A549 (cell line): ENCODE results near the gene GREB1. TPM values are rescaled to one million over a fixed set of nuclear protein-coding genes. Genes with fewer than 3 reads are reported as not detected.

Experiments used
- ATAC-seq, 2 experiments: fragments of 200-7000 bp in 1 of 2; fragments of >200 bp in 1 of 2; cut with Nextera tagmentation in 1 of 2; cut with Tn5 transposase in 1 of 2; 3 replicates each; pipeline versions ENCODE4 v1.8.0 to v1.9.1; 2018 to 2020; ENCODE audit warnings: mild to moderate bottlenecking in 1 of 2, moderate library complexity in 1 of 2
- CTCF ChIA-PET: fragments of 300-600 bp; sonication (Branson Sonifier 250); formaldehyde crosslinking; extraction: SDS; loops from one replicate; lab custom pipeline; 2021; ENCODE audit warnings: antibody characterized with exemption, inconsistent platforms; lab: Yijun Ruan, JAX
- POLR2A ChIA-PET: fragments of 350-600 bp; formaldehyde crosslinking; extraction: SDS; loops from one replicate; lab custom pipeline; 2021; ENCODE audit warnings: antibody characterized with exemption, inconsistent platforms; lab: Yijun Ruan, JAX
- DNase-seq, 2 experiments: peaks; one replicate each; pipeline versions ENCODE4 v3.0.0 to v3.0.0-alpha.2; 2011 to 2016; ENCODE audit warnings: low read depth in 1 of 2, low spot score in 1 of 2
- FAIRE-seq: peaks from 2 replicates; lab custom pipeline; 2011; peaks lifted over from hg19 to GRCh38; lab: Jason Lieb, UNC
- H3K27ac ChIP-seq, 2 experiments: fragments of >200 bp; sonication (Bioruptor Twin); formaldehyde crosslinking; 3 replicates each; pipeline ENCODE4 v1.5.1; 2016 to 2017
- H3K4me1 ChIP-seq: fragments of >200 bp; sonication (Bioruptor Twin); formaldehyde crosslinking; 3 replicates; pipeline ENCODE4 v1.6.1; 2016
- H3K4me2 ChIP-seq: fragments of >200 bp; sonication (Bioruptor Twin); formaldehyde crosslinking; 3 replicates; pipeline ENCODE4 v1.6.1; 2016
- H3K4me3 ChIP-seq: fragments of >200 bp; sonication (Bioruptor Twin); formaldehyde crosslinking; 3 replicates; pipeline ENCODE4 v1.5.1; 2016
- H3K9me3 ChIP-seq: fragments of >200 bp; sonication (Bioruptor Twin); formaldehyde crosslinking; 3 replicates; pipeline ENCODE4 v1.6.1; 2016
- BHLHE40 ChIP-seq: IDR thresholded peaks from 2 replicates; pipeline ENCODE4 v1.6.1; 2012; ENCODE audit warnings: low read depth, low read length, inconsistent platforms
- CBX2 ChIP-seq: fragments of 200-600 bp; sonication (generic); IDR thresholded peaks from 2 replicates; pipeline ENCODE4 v1.6.1; 2016; ENCODE audit warnings: low read depth, mild to moderate bottlenecking, borderline replicate concordance
- CHD4 ChIP-seq: fragments of 200-600 bp; sonication (generic); IDR thresholded peaks from 2 replicates; pipeline ENCODE4 v1.6.1; 2016; ENCODE audit warnings: antibody characterized with exemption, mild to moderate bottlenecking, borderline replicate concordance
- EHF ChIP-seq: fragments of 250-450 bp; sonication (Bioruptor Pico); IDR thresholded peaks from 2 replicates; pipeline ENCODE4 v1.5.0; 2020; ENCODE audit warnings: mild to moderate bottlenecking
- ESRRA ChIP-seq: fragments of 150-350 bp; IDR thresholded peaks from 2 replicates; pipeline ENCODE4 v1.6.1; 2014; ENCODE audit warnings: mild to moderate bottlenecking, low read length, borderline replicate concordance
- FOSL2 ChIP-seq, 2 experiments: fragments of 450-650 bp in 1 of 2; fragments of >200 bp in 1 of 2; sonication (Bioruptor Twin) in 1 of 2; formaldehyde crosslinking; IDR thresholded peaks; 2 replicates each; pipeline versions ENCODE4 v1.5.0 to v1.6.1; 2016 to 2020; ENCODE audit warnings: mild to moderate bottlenecking in 1 of 2, moderate library complexity in 1 of 2
- FOXS1 ChIP-seq: fragments of 250-450 bp; sonication (Bioruptor Pico); IDR thresholded peaks from 2 replicates; pipeline ENCODE4 v1.5.0; 2020; ENCODE audit warnings: mild to moderate bottlenecking, moderate library complexity
- HDAC2 ChIP-seq: fragments of 200-600 bp; sonication (generic); IDR thresholded peaks from 2 replicates; pipeline ENCODE4 v1.6.1; 2016
- HOXB13 ChIP-seq: fragments of 250-450 bp; sonication (Bioruptor Pico); IDR thresholded peaks from 2 replicates; pipeline ENCODE4 v1.5.0; 2020; ENCODE audit warnings: low read depth, mild to moderate bottlenecking, moderate library complexity
- JUN ChIP-seq, 2 experiments: fragments of >200 bp; sonication (Bioruptor Twin); formaldehyde crosslinking; IDR thresholded peaks; 2 replicates in 1 of 2; 3 replicates in 1 of 2; pipeline ENCODE4 v1.6.1; 2016 to 2017
- MAFK ChIP-seq: fragments of 450-650 bp; IDR thresholded peaks from 2 replicates; pipeline ENCODE4 v1.6.1; 2014; ENCODE audit not compliant: partially characterized antibody
- MAZ ChIP-seq: fragments of 150-350 bp; IDR thresholded peaks from 2 replicates; pipeline ENCODE4 v1.6.1; 2014; ENCODE audit warnings: antibody characterized with exemption, low read depth, low read length, borderline replicate concordance
- NPAS2 ChIP-seq: fragments of 250-450 bp; sonication (Bioruptor Pico); IDR thresholded peaks from 2 replicates; pipeline ENCODE4 v1.8.0; 2022; ENCODE audit warnings: mild to moderate bottlenecking, moderate library complexity, borderline replicate concordance
- NR3C1 ChIP-seq: fragments of >200 bp; sonication (Bioruptor Twin); formaldehyde crosslinking; IDR thresholded peaks from 3 replicates; pipeline ENCODE4 v1.6.1; 2017
- RCOR1 ChIP-seq: fragments of 150-350 bp; IDR thresholded peaks from 2 replicates; pipeline ENCODE4 v1.6.1; 2014; ENCODE audit warnings: antibody characterized with exemption, low read length, low read depth
- RFX5 ChIP-seq: fragments of 450-650 bp; IDR thresholded peaks from 2 replicates; pipeline ENCODE4 v1.7.1; 2014; ENCODE audit warnings: antibody characterized with exemption, mild to moderate bottlenecking, moderate library complexity
- SREBF2 ChIP-seq: fragments of 450-650 bp; IDR thresholded peaks from 2 replicates; pipeline ENCODE4 v1.6.1; 2014; ENCODE audit warnings: mild to moderate bottlenecking, moderate library complexity
- TFCP2L1 ChIP-seq: fragments of 250-450 bp; sonication (Bioruptor Pico); IDR thresholded peaks from 2 replicates; pipeline ENCODE4 v1.5.0; 2021; ENCODE audit warnings: mild to moderate bottlenecking
- ZNF302 ChIP-seq: fragments of 250-450 bp; sonication (Bioruptor Pico); IDR thresholded peaks from 2 replicates; pipeline ENCODE4 v1.9.0; 2021; ENCODE audit warnings: inconsistent platforms, mild to moderate bottlenecking, moderate library complexity
- WGBS: methylation state at CpG from one replicate; pipeline ENCODE4 v1.1.6; 2017; ENCODE audit errors: missing lambda C conversion rate; 5-methylcytosine and 5-hydroxymethylcytosine counted together
- polyA plus RNA-seq, 4 experiments: library from polyadenylated mRNA; depleted of rRNA in 3 of 4; stranded (reverse); fragments of >200 nt; fragmentation: RNase III in 1 of 4; extraction: RNeasy Plus Mini Kit Qiagen cat#74134 plus additional on column Dnase treatment in 1 of 4; gene quantifications; 2 replicates in 3 of 4; 3 replicates in 1 of 4; pipeline ENCODE4 v1.2.3, GENCODE V29; 2011 to 2017
- TF ChIP-seq, protein P1 (sequence below): fragments of 200-600 bp; sonication (generic); IDR thresholded peaks from 2 replicates; pipeline ENCODE4 v1.6.1; 2016; ENCODE audit warnings: antibody characterized with exemption, mild to moderate bottlenecking, moderate library complexity
- TF ChIP-seq, protein P2 (sequence below): fragments of >200 bp; sonication (Bioruptor Twin); formaldehyde crosslinking; IDR thresholded peaks from 3 replicates; pipeline ENCODE4 v1.5.1; 2016

GREB1 gene
- polyA plus RNA-seq, 2 of the 4 experiments (the other 2 are of a cell fraction) = 1.1 to 1.3 TPM

- TF ChIP-seq, protein P1, sequence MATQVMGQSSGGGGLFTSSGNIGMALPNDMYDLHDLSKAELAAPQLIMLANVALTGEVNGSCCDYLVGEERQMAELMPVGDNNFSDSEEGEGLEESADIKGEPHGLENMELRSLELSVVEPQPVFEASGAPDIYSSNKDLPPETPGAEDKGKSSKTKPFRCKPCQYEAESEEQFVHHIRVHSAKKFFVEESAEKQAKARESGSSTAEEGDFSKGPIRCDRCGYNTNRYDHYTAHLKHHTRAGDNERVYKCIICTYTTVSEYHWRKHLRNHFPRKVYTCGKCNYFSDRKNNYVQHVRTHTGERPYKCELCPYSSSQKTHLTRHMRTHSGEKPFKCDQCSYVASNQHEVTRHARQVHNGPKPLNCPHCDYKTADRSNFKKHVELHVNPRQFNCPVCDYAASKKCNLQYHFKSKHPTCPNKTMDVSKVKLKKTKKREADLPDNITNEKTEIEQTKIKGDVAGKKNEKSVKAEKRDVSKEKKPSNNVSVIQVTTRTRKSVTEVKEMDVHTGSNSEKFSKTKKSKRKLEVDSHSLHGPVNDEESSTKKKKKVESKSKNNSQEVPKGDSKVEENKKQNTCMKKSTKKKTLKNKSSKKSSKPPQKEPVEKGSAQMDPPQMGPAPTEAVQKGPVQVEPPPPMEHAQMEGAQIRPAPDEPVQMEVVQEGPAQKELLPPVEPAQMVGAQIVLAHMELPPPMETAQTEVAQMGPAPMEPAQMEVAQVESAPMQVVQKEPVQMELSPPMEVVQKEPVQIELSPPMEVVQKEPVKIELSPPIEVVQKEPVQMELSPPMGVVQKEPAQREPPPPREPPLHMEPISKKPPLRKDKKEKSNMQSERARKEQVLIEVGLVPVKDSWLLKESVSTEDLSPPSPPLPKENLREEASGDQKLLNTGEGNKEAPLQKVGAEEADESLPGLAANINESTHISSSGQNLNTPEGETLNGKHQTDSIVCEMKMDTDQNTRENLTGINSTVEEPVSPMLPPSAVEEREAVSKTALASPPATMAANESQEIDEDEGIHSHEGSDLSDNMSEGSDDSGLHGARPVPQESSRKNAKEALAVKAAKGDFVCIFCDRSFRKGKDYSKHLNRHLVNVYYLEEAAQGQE = no peak
- TF ChIP-seq TFCP2L1 (no peak), CHD4 (no peak), RFX5 (0 out of 2 replicates have a peak, but pooled peaks have one; percentile 50), ZNF302 (no peak), MAFK (no peak), NR3C1 (no peak), HOXB13 (no peak), EHF (CRISPR knock-in tag) (no peak), FOXS1 (no peak), ESRRA (no peak; the same call in 1 of the 2 replicates), JUN (IDR thresholded peaks at IDR 0.05) (no peak), MAZ (no peak), BHLHE40 (no peak), FOSL2 (IDR thresholded peaks at IDR 0.05) (peak; percentile 40; the same call in 1 of the 2 replicates), FOSL2 (CRISPR knock-in tag; IDR thresholded peaks at IDR 0.05) (peak; percentile 92), HDAC2 (no peak), RCOR1 (no peak), CBX2 (no peak), SREBF2 (no peak)
- TF ChIP-seq, protein P2, sequence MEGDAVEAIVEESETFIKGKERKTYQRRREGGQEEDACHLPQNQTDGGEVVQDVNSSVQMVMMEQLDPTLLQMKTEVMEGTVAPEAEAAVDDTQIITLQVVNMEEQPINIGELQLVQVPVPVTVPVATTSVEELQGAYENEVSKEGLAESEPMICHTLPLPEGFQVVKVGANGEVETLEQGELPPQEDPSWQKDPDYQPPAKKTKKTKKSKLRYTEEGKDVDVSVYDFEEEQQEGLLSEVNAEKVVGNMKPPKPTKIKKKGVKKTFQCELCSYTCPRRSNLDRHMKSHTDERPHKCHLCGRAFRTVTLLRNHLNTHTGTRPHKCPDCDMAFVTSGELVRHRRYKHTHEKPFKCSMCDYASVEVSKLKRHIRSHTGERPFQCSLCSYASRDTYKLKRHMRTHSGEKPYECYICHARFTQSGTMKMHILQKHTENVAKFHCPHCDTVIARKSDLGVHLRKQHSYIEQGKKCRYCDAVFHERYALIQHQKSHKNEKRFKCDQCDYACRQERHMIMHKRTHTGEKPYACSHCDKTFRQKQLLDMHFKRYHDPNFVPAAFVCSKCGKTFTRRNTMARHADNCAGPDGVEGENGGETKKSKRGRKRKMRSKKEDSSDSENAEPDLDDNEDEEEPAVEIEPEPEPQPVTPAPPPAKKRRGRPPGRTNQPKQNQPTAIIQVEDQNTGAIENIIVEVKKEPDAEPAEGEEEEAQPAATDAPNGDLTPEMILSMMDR = peak; percentile 96
- TF ChIP-seq, all 56 proteins: peak for 5
Observed at GRCh38 chr2:11583840-11584524, 50.1 kb downstream of the GREB1 start (continued).

DNA sequence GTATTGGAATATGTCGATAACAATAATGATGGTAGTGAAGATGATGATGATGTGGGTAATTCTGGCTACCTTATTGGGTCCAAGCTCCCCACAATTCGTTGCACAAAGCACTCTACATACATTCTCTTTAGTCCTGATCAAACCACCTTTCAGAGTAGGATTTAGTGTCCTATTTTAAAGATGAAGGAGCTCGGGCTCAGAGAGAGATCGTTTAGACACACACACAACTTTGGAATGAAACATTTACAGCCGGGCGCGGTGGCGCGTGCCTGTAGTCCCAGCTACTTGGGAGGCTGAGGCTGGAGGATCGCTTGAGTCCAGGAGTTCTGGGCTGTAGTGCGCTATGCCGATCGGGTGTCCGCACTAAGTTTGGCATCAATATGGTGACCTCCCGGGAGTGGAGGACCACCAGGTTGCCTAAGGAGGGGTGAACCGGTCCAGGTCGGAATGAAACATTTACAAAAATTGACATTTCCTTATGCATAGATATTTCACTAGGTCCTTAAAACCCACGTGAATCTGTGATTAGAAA is 50.7 kb downstream of the GREB1 start:
- ATAC-seq (no peak; a peak in 1 of 6 replicates), DNase-seq (no peak), FAIRE-seq (no peak)
- TF ChIP-seq, protein P2 = 0 out of 3 replicates have a peak, but pooled peaks have one; percentile 8
- TF ChIP-seq NPAS2 (CRISPR knock-in tag) = no peak
- ChIA-PET POLR2A (interaction anchor here (1.0 kb wide), 1 partner anchor 451 kb away, joined by 3 read pairs; a partner anchor contains a TSS), CTCF (interaction anchor here (0.5 to 12.9 kb wide), 61 partner anchors 8 to 753 kb away, joined by 3 to 350 read pairs (median 4); partner anchors contain the start of genes E2F6 and GREB1)
- H3K4me2 ChIP-seq = peak overlapping the region; percentile 76; the same call in 2 of the 3 replicates
- H3K27ac ChIP-seq = no peak overlapping the region
- H3K4me3 ChIP-seq = no peak overlapping the region
- H3K4me1 ChIP-seq = peaks cover 21% of the 10 kb centered on the region
- H3K9me3 ChIP-seq = no peaks in the 10 kb centered on the region
- WGBS = 30% methylated on average over 18 of the region's 18 CpGs
